NOMO-1 treated with DMSO at 0.1 percent for 48 hours (cell line): ENCODE data around the gene BICDL1.

Experiments used
- DNase-seq: peaks from one replicate; lab custom pipeline; 2025; ENCODE audit not compliant: unreplicated experiment; lab: John Stamatoyannopoulos, UW

The BICDL1 gene

GRCh38 chr12:120078868-120079267 lies 89.8 kb downstream of the BICDL1 start:
- DNase-seq, result no peak

- DNase-seq, result no peak
These were observed 90.7 kb downstream of the BICDL1 start for GRCh38 chr12:120079411-120080400.

- no peak for DNase-seq
These were observed 92.6 kb downstream of the BICDL1 start for GRCh38 chr12:120081641-120082040.

GRCh38 chr12:120085920-120086645 lies 97.0 kb downstream of the BICDL1 start:
- no peak for DNase-seq

GRCh38 chr12:120086801-120087621 lies 98.0 kb downstream of the BICDL1 start:
- peak; percentile 99 for DNase-seq

- no peak for DNase-seq
These were observed 100.1 kb downstream of the BICDL1 start for GRCh38 chr12:120089105-120089504.

GRCh38 chr12:120089796-120090195 lies 100.8 kb downstream of the BICDL1 start:
- DNase-seq, result no peak

- no peak for DNase-seq
These were observed 101.2 kb downstream of the BICDL1 start for GRCh38 chr12:120090206-120090605.

- no peak for DNase-seq
These were observed 101.7 kb downstream of the BICDL1 start for GRCh38 chr12:120090626-120091295.

GRCh38 chr12:120091371-120092090 lies 102.5 kb downstream of the BICDL1 start:
- no peak for DNase-seq

- DNase-seq, result no peak
These were observed 103.7 kb downstream of the BICDL1 start for GRCh38 chr12:120092551-120093335.

- DNase-seq, result no peak
These were observed 104.2 kb downstream of the BICDL1 start for GRCh38 chr12:120093336-120093591.

GRCh38 chr12:120093592-120094355 lies 104.7 kb downstream of the BICDL1 start:
- DNase-seq, result no peak

GRCh38 chr12:120094485-120094884 lies 105.4 kb downstream of the BICDL1 start:
- no peak for DNase-seq

GRCh38 chr12:120095331-120095730 lies 106.3 kb downstream of the BICDL1 start:
- no peak for DNase-seq

GRCh38 chr12:120095736-120096135 lies 106.7 kb downstream of the BICDL1 start:
- no peak for DNase-seq

GRCh38 chr12:120096671-120097202 lies 107.7 kb downstream of the BICDL1 start:
- DNase-seq, result no peak

- DNase-seq, result no peak
These were observed 109.9 kb downstream of the BICDL1 start for GRCh38 chr12:120098756-120099470.
